ENCODE data around the gene PKD2. TPM values are rescaled to one million over a fixed set of nuclear protein-coding genes. Genes with fewer than 3 reads are reported as not detected.

The PKD2 gene
- total RNA-seq, result 10 to 100 TPM in 1 of 2 donors, 1 to 10 TPM in 1; 5.4 to 11.4 TPM
- long read RNA-seq, full-length matches to known transcripts, result 3 of 8 reads
- long read RNA-seq, partial matches to known transcripts, result 2 of 8 reads
- long read RNA-seq, other reads (novel, unspliced or antisense), result 3 of 8 reads

GRCh38 chr4:88007304-88008121 lies at the start of gene PKD2:
TSS of gene PKD2 (plus strand) at chr4:88007635. CDS start at chr4:88007734, 99 bp downstream.
- DNase-seq (peak; percentile 80 to 88), ATAC-seq (peak; percentile 98)
- intact Hi-C loops (cut with DNase I, micrococcal nuclease), result loop anchor here in 1 of 2 donors (10.0 kb wide), 1 partner anchor 473 kb away; no protein-coding TSS in a partner anchor

GRCh38 chr4:87961993-87962392 lies 45.4 kb upstream of the PKD2 start:
- DNase-seq (no peak), ATAC-seq (no peak)
- intact Hi-C loops (cut with DNase I, micrococcal nuclease), result no loop called here

- intact Hi-C loops (cut with DNase I, micrococcal nuclease), result no loop called here
- ATAC-seq, result no peak
- DNase-seq, result no peak
These were observed 44.9 kb upstream of the PKD2 start for GRCh38 chr4:87962398-87963146.

- ATAC-seq (no peak), DNase-seq (no peak)
- intact Hi-C loops (cut with DNase I, micrococcal nuclease), result no loop called here
These were observed 41.9 kb upstream of the PKD2 start for GRCh38 chr4:87965501-87965975.

- DNase-seq, result no peak
- intact Hi-C loops (cut with DNase I, micrococcal nuclease), result no loop called here
- ATAC-seq, result no peak
These were observed 41.3 kb upstream of the PKD2 start for GRCh38 chr4:87966095-87966496.

- ATAC-seq (no peak), DNase-seq (no peak)
- intact Hi-C loops (cut with DNase I, micrococcal nuclease), result no loop called here
These were observed 40.2 kb upstream of the PKD2 start for GRCh38 chr4:87967193-87967592.

GRCh38 chr4:87970121-87970520 lies 37.3 kb upstream of the PKD2 start:
- DNase-seq (no peak), ATAC-seq (no peak)
- intact Hi-C loops (cut with DNase I, micrococcal nuclease), result loop anchor here in 1 of 2 donors (5.0 kb wide), 1 partner anchor 118 kb away; no protein-coding TSS in a partner anchor

GRCh38 chr4:87971866-87972265 lies 35.6 kb upstream of the PKD2 start:
- ATAC-seq, result no peak
- DNase-seq, result no peak
- intact Hi-C loops (cut with DNase I, micrococcal nuclease), result loop anchor here in 1 of 2 donors (5.0 kb wide), 1 partner anchor 120 kb away; no protein-coding TSS in a partner anchor

GRCh38 chr4:87973283-87974169 lies 33.9 kb upstream of the PKD2 start:
- intact Hi-C loops (cut with DNase I, micrococcal nuclease), result loop anchor here in 1 of 2 donors (5.0 kb wide), 1 partner anchor 121 kb away; no protein-coding TSS in a partner anchor
- ATAC-seq, result peak; percentile 55
- peak in 1 of 2 donors; percentile 34 for DNase-seq

- ATAC-seq, result no peak
- intact Hi-C loops (cut with DNase I, micrococcal nuclease), result loop anchor here in 1 of 2 donors (5.0 kb wide), 1 partner anchor 123 kb away; no protein-coding TSS in a partner anchor
- DNase-seq, result no peak
These were observed 32.5 kb upstream of the PKD2 start for GRCh38 chr4:87974856-87975462.

GRCh38 chr4:87975466-87975865 lies 32.0 kb upstream of the PKD2 start, which contains the start of gene SPP1:
TSS of gene SPP1 (plus strand) at chr4:87975714. CDS start at chr4:87976896, 1,182 bp downstream.
- ATAC-seq, result no peak
- intact Hi-C loops (cut with DNase I, micrococcal nuclease), result no loop called here
- no peak for DNase-seq

- intact Hi-C loops (cut with DNase I, micrococcal nuclease), result no loop called here
- ATAC-seq (no peak), DNase-seq (no peak)
These were observed 29.7 kb upstream of the PKD2 start for GRCh38 chr4:87977521-87978278.

GRCh38 chr4:87978681-87979080 lies 28.8 kb upstream of the PKD2 start:
- intact Hi-C loops (cut with DNase I, micrococcal nuclease), result no loop called here
- ATAC-seq (no peak), DNase-seq (no peak)

- no peak for DNase-seq
- no peak for ATAC-seq
- intact Hi-C loops (cut with DNase I, micrococcal nuclease), result no loop called here
These were observed 27.6 kb upstream of the PKD2 start for GRCh38 chr4:87979810-87980209.

- intact Hi-C loops (cut with DNase I, micrococcal nuclease), result no loop called here
- DNase-seq, result no peak
- no peak for ATAC-seq
These were observed 25.9 kb upstream of the PKD2 start for GRCh38 chr4:87981486-87981885.

- DNase-seq (no peak), ATAC-seq (no peak)
- intact Hi-C loops (cut with DNase I, micrococcal nuclease), result no loop called here
These were observed 25.4 kb upstream of the PKD2 start for GRCh38 chr4:87982036-87982435.

- DNase-seq (no peak), ATAC-seq (no peak)
- intact Hi-C loops (cut with DNase I, micrococcal nuclease), result no loop called here
These were observed 24.9 kb upstream of the PKD2 start for GRCh38 chr4:87982446-87983010.
